GM12865 (cell line): ENCODE measurements around the gene XKR7.

Source experiments
- DNase-seq: peaks from one replicate; pipeline ENCODE4 v3.0.0; 2010; ENCODE audit warnings: low read depth
- H3K4me3 ChIP-seq: 2 replicates; pipeline ENCODE4 v1.5.1; 2011; ENCODE audit warnings: mild to moderate bottlenecking, low read depth, low read length, control low read depth
- TF ChIP-seq, protein P1 (sequence below): IDR thresholded peaks from 2 replicates; pipeline ENCODE4 v1.5.1; 2011; ENCODE audit warnings: low read length, control low read depth, low read depth, inconsistent platforms; ENCODE audit not compliant: insufficient read depth; ENCODE audit errors: missing control alignments

XKR7 gene

DNA sequence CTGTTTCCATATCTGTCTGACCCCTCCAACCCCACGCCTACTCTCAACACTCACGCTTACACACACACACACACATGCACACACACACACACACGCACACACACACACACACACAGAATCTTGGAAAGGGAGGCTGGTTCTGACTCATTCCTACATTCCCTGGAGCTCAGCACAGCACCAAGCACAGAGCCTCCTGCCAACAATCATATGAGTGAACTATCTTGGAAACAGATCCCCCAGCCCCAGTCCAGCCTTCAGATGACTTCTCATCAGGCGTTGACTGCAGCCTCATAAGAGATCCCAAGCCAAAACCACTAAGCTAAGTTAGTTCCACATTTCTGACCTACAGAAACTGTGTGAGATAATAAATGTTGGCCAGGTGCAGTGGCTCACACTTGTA lies 70.0 kb downstream of the XKR7 start:
- H3K4me3 ChIP-seq, result no peak overlapping the region
- no peak for DNase-seq
- TF ChIP-seq, protein P1, sequence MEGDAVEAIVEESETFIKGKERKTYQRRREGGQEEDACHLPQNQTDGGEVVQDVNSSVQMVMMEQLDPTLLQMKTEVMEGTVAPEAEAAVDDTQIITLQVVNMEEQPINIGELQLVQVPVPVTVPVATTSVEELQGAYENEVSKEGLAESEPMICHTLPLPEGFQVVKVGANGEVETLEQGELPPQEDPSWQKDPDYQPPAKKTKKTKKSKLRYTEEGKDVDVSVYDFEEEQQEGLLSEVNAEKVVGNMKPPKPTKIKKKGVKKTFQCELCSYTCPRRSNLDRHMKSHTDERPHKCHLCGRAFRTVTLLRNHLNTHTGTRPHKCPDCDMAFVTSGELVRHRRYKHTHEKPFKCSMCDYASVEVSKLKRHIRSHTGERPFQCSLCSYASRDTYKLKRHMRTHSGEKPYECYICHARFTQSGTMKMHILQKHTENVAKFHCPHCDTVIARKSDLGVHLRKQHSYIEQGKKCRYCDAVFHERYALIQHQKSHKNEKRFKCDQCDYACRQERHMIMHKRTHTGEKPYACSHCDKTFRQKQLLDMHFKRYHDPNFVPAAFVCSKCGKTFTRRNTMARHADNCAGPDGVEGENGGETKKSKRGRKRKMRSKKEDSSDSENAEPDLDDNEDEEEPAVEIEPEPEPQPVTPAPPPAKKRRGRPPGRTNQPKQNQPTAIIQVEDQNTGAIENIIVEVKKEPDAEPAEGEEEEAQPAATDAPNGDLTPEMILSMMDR, result no peak

DNA sequence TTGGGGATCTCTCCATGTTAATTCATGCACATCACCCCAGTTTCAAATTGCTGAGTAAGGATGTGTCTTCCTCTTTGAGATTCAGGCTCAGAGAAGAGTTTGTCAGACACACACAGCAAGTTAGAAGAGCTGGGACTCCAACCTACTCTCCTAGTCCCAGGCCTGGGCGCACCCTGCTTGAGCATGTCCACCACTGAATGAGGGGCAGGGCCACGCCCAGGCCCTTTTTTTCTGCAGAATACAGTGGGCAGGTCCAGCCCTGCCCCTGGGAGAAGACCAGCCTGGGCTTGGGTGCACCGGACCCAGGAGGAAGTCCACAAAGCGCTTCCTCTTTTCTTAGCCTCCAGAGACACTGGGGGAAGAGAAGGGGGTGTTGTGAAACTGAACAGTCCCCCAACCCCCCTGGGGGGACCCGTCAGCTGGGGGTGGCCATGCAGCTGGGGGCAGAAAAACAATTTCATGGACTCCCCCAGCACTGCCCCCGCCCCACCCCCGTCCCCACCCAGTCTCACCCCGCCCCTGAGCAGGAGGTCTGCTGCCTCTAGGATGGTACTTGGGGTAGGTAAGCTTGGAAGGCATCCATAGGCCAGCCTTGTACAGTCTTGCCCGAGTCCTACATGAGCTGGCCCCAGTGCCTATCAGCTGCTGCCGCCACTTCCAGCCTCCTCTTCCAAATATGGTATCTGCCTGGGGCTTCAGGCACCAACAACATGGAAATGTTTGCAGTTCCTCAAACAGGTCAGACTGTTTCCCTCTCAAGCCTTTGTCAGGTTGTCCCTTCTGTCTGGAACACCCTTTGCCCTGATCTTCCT lies 72.4 kb downstream of the XKR7 start:
- H3K4me3 ChIP-seq, result no peak overlapping the region
- TF ChIP-seq, protein P1, result no peak
- DNase-seq, result peak; percentile 55

DNA sequence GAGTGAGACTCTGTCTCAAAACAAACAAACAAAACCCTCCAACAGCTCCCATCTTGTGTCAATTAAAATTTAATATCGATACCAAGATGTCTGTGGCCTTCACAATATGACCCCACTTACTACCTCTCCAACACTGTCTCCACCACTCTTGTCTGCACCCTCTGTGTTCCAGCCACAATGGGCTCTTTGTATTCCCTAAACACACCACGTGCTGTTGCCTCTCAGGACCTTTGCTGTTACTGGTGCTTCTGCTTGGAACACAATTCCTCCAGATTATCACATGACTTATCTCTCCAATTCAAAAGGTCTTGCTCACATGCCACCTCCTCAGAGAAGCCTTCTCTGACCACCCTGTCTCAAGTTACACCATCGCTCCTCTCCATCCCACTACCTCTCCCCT lies 78.0 kb downstream of the XKR7 start:
- H3K4me3 ChIP-seq, result no peak overlapping the region
- TF ChIP-seq, protein P1, result no peak
- DNase-seq, result no peak

DNA sequence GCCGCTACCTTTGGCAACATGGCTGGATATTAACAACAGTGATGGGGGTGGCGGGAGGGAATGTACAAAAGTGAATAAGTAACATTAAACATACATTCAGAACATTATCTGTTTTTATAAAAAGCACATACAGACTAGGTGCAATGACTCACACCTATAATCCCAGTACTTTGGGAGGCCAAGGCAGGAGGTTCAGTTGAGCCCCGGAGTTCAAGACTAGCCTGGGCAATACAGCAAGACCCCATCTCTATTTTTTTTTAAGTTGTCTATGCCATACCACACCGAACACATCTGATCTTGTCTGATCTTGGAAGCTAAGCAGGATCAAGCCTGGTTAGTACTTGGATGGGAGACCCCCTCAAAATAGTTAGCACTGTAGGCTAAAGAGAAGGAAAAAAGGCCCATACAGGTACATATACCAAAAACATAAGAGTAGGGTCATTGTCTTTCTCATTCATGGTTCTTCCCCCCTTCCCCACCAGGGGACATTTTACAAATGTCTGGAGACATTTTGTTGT lies 82.4 kb downstream of the XKR7 start:
- TF ChIP-seq, protein P1, result no peak

DNA sequence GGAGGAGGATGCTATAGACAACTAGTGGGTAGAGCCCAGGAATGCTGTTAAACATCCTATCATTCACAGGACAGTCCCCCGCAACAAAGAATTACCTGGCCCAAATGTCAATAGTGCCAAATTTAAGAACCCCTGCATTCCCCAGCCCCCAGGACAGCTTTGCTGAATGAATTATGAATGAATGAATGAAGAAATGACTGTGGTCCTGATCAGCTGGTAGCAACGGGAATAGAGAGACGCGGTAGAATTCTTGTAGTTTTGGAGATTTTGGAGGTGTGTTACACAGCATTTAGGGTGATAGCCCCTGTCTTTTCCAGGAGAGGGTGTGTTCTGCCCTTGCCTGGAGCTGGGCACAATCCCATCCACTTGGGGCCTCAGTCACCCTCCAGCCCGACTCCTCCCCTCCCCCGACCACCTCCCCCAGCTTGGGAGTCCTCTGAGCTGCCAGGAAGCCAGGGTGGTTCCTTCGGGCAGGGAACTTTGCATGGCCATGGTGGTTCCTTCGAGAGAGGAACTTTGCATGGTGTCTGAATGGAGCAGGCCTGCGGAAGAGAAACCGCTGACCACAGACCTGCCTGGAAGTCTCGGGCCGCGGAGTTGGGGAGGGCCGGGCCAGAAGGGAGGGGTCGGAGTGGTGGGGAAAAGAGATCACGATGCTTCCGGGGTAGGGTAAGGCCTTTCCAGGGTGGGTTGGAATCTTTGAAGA lies 83.1 kb downstream of the XKR7 start:
- TF ChIP-seq, protein P1, result no peak
- DNase-seq, result peak; percentile 52
- peak overlapping the region; percentile 62 for H3K4me3 ChIP-seq

More for the DNA sequence above, 82.4 kb downstream of the XKR7 start:
- DNase-seq, result no peak
- H3K4me3 ChIP-seq, result no peak overlapping the region

DNA sequence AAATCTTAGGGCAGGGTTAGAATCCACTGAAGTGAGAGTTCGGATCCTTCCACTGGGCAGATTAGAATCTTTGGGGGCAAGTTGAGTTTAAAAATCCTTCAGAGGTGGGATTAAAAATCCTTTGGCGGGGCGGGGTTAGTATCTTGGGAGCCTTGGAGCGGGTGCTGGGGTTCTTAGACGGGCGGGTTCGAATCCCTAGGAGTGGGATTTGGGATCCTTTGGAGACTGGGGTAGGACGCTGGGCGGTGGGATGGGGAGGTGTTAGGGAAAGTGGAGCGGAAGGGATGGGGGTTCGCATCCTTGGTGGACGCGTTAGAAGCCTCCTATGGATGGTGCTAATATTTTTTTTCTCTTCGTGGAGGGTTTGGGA lies 83.8 kb downstream of the XKR7 start:
- peak overlapping the region; percentile 62 for H3K4me3 ChIP-seq
- DNase-seq, result no peak
- TF ChIP-seq, protein P1, result no peak
